Chondrocyte (in vitro differentiated cells): ENCODE data around the gene CMSS1. TPM values are rescaled to one million over a fixed set of nuclear protein-coding genes. Genes with fewer than 3 reads are reported as not detected.

ENCODE experiments used
- DNase-seq: peaks from one replicate; pipeline ENCODE4 v3.0.0; 2021; ENCODE audit warnings: mixed read lengths, low spot score
- H3K27ac Mint-ChIP-seq: one replicate; pipeline ENCODE4 v1.8.0; 2021; ENCODE audit warnings: mild to moderate bottlenecking, moderate library complexity, mixed read lengths; ENCODE audit not compliant: unreplicated experiment
- H3K27me3 Mint-ChIP-seq: 2 replicates; pipeline ENCODE4 v1.8.0; 2021; ENCODE audit warnings: low read depth, mixed read lengths
- H3K36me3 Mint-ChIP-seq: 2 replicates; pipeline ENCODE4 v1.8.0; 2021; ENCODE audit warnings: low read depth, mixed read lengths
- H3K4me1 Mint-ChIP-seq: 2 replicates; pipeline ENCODE4 v1.8.0; 2021; ENCODE audit warnings: low read depth, mild to moderate bottlenecking, mixed read lengths
- H3K4me3 Mint-ChIP-seq: one replicate; pipeline ENCODE4 v1.8.0; 2021; ENCODE audit warnings: mild to moderate bottlenecking, moderate library complexity, mixed read lengths; ENCODE audit not compliant: unreplicated experiment
- H3K9me3 Mint-ChIP-seq: 2 replicates; pipeline ENCODE4 v1.8.0; 2021; ENCODE audit warnings: low read depth, mixed read lengths
- total RNA-seq: library from RNA; stranded (reverse); gene quantifications from 3 replicates; pipeline ENCODE4 v1.2.1, GENCODE V29; 2021
- TF ChIP-seq, protein P1 (sequence below): fragments of 200-600 bp; sonication (generic); IDR thresholded peaks from 2 replicates; pipeline ENCODE4 v1.5.0; 2021; ENCODE audit warnings: antibody characterized with exemption, mild to moderate bottlenecking, moderate library complexity

CMSS1 gene
- total RNA-seq, 1 donor from 2014 or later, result 19.5 TPM

DNA sequence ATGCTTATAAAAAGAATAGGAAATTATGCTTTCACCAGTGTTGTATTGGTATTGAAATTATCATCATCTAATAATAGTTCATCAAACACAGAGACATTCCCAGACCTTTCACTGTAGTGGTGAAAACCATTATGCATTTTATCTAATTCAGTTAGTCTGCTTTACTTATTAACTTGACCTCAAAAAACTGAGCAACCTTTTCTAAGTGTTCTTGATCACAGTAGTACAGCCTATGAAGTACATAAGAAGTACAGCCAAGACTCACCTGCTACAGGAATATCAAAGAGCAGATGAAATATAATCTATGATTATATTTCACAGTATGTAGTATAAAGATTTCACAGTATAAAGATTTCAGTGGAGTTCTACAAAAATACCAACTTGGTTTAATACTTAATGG, 221.4 kb downstream of the CMSS1 start:
- TF ChIP-seq, protein P1, sequence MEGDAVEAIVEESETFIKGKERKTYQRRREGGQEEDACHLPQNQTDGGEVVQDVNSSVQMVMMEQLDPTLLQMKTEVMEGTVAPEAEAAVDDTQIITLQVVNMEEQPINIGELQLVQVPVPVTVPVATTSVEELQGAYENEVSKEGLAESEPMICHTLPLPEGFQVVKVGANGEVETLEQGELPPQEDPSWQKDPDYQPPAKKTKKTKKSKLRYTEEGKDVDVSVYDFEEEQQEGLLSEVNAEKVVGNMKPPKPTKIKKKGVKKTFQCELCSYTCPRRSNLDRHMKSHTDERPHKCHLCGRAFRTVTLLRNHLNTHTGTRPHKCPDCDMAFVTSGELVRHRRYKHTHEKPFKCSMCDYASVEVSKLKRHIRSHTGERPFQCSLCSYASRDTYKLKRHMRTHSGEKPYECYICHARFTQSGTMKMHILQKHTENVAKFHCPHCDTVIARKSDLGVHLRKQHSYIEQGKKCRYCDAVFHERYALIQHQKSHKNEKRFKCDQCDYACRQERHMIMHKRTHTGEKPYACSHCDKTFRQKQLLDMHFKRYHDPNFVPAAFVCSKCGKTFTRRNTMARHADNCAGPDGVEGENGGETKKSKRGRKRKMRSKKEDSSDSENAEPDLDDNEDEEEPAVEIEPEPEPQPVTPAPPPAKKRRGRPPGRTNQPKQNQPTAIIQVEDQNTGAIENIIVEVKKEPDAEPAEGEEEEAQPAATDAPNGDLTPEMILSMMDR, result no peak
- no peaks in the 10 kb centered on the region for H3K27me3 Mint-ChIP-seq
- no peaks in the 10 kb centered on the region for H3K36me3 Mint-ChIP-seq
- peaks cover 59% of the 10 kb centered on the region for H3K4me1 Mint-ChIP-seq
- H3K4me3 Mint-ChIP-seq, result no peak overlapping the region
- no peak for DNase-seq
- no peaks in the 10 kb centered on the region for H3K9me3 Mint-ChIP-seq
- H3K27ac Mint-ChIP-seq, result peak overlapping the region; percentile 84

DNA sequence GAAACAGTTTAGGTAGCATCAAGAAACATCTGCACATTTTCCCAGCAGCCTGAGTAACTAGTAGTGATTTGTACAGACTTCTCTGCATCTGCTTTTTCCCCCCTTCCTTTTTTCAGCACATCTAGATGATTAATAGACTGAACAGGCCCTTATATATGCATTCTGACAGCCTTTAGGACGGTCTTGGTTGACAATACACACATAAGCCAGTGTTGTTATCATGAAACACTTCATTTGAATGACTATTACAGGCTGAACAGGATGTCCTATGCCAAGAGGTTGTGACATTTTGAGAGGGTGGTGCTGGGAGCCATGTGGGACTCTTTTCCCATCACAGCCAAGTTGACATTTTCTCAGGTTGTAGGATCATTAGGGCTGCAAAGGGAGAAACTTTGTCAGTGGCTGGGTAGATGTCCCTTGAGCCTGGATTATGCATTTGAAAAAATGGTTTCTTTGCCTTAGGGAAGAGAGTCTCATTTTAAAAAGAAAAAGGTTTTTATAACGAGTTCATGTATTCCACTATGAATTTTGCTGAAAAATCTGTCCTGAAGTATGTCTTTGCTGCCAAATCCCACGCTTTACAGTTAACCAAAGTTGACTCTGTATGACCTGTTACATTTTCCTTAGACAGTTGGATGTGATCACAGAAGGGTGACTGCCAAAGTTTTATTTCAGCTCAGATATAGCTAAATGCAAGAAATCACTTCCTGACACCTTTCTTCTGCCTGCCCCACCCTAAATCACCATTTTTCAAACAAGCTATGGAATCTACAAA, 223.0 kb downstream of the CMSS1 start:
- DNase-seq, result no peak
- Mint-ChIP-seq H3K27ac (peak overlapping the region; percentile 84), H3K27me3 (no peaks in the 10 kb centered on the region), H3K9me3 (no peaks in the 10 kb centered on the region), H3K36me3 (no peaks in the 10 kb centered on the region), H3K4me3 (no peak overlapping the region), H3K4me1 (peaks cover 65% of the 10 kb centered on the region)
- TF ChIP-seq, protein P1, result no peak

DNA sequence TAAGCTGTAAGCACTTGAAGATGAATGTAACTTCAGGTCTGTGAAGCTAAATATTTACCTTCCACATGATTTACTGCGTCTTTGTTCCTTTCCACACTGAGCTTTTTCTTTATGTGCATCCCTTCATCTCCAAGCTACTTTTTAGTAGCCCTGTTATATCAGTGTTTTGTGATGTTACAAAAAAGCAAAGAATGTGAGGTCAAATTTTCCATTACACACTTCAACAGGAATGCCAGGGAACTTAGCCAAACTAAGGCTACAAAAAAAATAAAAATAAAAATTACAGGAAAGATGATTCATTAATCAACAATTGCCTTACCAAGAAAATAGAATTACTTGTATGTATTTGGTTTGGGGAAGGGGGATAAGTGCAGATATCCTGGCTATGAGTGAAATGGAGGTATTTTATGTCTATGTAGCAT, 223.7 kb downstream of the CMSS1 start:
- Mint-ChIP-seq H3K27ac (peak overlapping the region; percentile 84), H3K4me1 (peaks cover 72% of the 10 kb centered on the region), H3K4me3 (no peak overlapping the region), H3K36me3 (no peaks in the 10 kb centered on the region), H3K9me3 (no peaks in the 10 kb centered on the region), H3K27me3 (no peaks in the 10 kb centered on the region)
- no peak for DNase-seq
- TF ChIP-seq, protein P1, result no peak

DNA sequence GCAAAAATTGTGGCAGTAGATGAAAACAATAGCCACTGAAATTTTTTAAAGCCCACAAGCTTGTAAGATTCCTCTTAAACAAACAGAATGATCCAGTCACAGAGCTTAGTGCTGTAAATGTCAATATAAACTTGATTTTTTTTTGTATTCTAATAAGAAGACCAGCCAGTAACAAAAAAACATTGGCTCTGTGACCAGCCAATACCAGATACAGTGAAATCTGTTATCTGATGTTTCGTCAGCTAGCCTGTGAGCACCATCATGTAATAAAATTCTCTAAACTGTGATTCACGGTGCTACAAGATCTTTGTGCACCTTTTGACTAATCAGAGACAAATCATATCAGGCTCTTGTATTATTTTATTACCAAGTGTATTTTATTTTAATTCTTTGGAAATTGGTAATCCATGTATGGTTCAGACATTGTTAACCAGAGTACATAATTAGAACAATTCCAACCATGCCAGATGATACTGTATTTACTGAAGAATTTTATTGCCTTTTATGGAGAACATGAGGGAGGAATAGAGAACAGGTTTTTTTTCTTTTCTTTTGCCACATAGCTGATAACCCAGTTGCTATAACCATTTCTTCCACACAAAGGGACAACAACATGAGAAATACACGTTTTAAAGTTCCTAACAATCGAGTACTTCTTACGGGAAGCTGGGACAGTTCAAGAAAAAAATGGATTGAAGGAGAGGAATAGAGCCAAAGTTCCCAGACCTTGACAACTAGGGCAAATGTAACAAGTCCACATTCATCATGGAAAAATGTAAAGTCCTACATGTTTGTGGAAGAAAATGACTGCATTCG, 224.7 kb downstream of the CMSS1 start:
- peak overlapping the region; percentile 84 for H3K27ac Mint-ChIP-seq
- DNase-seq, result no peak

DNA sequence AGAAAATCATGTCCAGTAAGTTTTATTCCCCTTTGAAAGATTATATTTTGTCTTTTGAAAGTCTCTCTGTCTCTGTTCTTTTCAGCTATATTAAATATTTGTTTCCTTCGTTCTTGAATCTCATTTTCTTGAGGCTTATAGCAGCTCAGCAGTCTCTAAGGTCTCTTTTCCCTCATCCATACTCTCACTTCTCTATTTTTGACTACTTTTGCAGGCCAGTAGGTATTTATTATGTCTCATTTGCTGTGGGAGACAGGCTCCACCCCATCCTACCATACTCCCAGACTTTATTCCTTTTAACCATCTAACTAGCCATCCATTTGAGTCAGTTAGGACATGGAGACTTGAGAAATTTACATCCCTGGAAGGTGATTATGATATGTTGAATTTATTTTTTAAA, 225.6 kb downstream of the CMSS1 start:
- no peaks in the 10 kb centered on the region for H3K9me3 Mint-ChIP-seq
- TF ChIP-seq, protein P1, result no peak
- no peak overlapping the region for H3K4me3 Mint-ChIP-seq
- H3K4me1 Mint-ChIP-seq, result peaks cover 91% of the 10 kb centered on the region
- no peak for DNase-seq
- no peaks in the 10 kb centered on the region for H3K27me3 Mint-ChIP-seq
- H3K36me3 Mint-ChIP-seq, result no peaks in the 10 kb centered on the region
- peak overlapping the region; percentile 84 for H3K27ac Mint-ChIP-seq

More for the DNA sequence above, 224.7 kb downstream of the CMSS1 start:
- Mint-ChIP-seq H3K9me3 (no peaks in the 10 kb centered on the region), H3K4me1 (peaks cover 82% of the 10 kb centered on the region), H3K27me3 (no peaks in the 10 kb centered on the region), H3K36me3 (no peaks in the 10 kb centered on the region), H3K4me3 (peak overlapping the region; percentile 39)
- TF ChIP-seq, protein P1, result no peak
